Measurements from ENCODE around the gene NRXN3. TPM values are rescaled to one million over a fixed set of nuclear protein-coding genes. Genes with fewer than 3 reads are reported as not detected.

Gene NRXN3
- total and polyA plus RNA-seq, 2 of the 4 experiments (the other 2 are of a cell fraction): 4.8 to 25.1 TPM

- ATAC-seq (ENCODE audit: low read depth) (no peak), DNase-seq (no peak)
- 14% methylated on average over 1 of the region's 5 CpGs; no CpG with 5 or more reads in 1 of the 2 experiments for WGBS, 2 experiments (ENCODE audit: extremely low coverage in 2 of 2, insufficient read length in 1 of 2)
- BruUV-seq (replicated peaks): no TSS peak
- no peak overlapping the region for H4K8ac ChIP-seq (ENCODE audit: low read depth in 2 of 2, low read length in 2 of 2)
- H3K79me1 ChIP-seq (ENCODE audit: low read depth in 1 of 2, low read length in 2 of 2): no peaks in the 10 kb centered on the region
- no peak overlapping the region for H3K23ac ChIP-seq (ENCODE audit: low read depth, low read length)
- no peak overlapping the region for H4K91ac ChIP-seq (ENCODE audit: insufficient read depth, low read depth, low read length)
- no peak overlapping the region for H4K5ac ChIP-seq (ENCODE audit: low read depth, low read length)
- H3K56ac ChIP-seq (ENCODE audit: extremely low read depth, insufficient read depth, low read length): no peak overlapping the region
- H2AK9ac ChIP-seq (replicated peaks; ENCODE audit: low read depth, low read length, poor library complexity): no peak overlapping the region
- no peak overlapping the region for H3K9ac ChIP-seq (ENCODE audit: low read depth, low read length)
- H3K14ac ChIP-seq (replicated peaks; ENCODE audit: low read depth, low read length): no peak overlapping the region
- no peak overlapping the region for H2AK5ac ChIP-seq (ENCODE audit: low read depth, low read length)
- H2BK5ac ChIP-seq (ENCODE audit: low read depth, low read length, poor library complexity, severe bottlenecking): no peak overlapping the region
- H2BK20ac ChIP-seq (ENCODE audit: low read depth, low read length): no peak overlapping the region
- H2BK120ac ChIP-seq (ENCODE audit: low read depth, low read length): no peak overlapping the region
- H3K27me3 ChIP-seq (ENCODE audit: control insufficient read depth, insufficient read depth, low read length): no peaks in the 10 kb centered on the region
- TF ChIP-seq BHLHE40 (IDR thresholded peaks at IDR 0.05; ENCODE audit: low read depth, low read length) (no peak), RFX5 (IDR thresholded peaks at IDR 0.05; ENCODE audit: low read depth, low read length) (no peak), RCOR1 (IDR thresholded peaks at IDR 0.05; ENCODE audit: insufficient replicate concordance, low read length) (no peak), RAD21 (IDR thresholded peaks at IDR 0.05; ENCODE audit: low read length) (no peak), CEBPB (IDR thresholded peaks at IDR 0.05; ENCODE audit: low read depth, low read length) (no peak), USF2 (IDR thresholded peaks at IDR 0.05; ENCODE audit: low read depth, low read length) (no peak), FOS (IDR thresholded peaks at IDR 0.05; ENCODE audit: low read depth, low read length) (no peak), MAZ (IDR thresholded peaks at IDR 0.05; ENCODE audit: borderline replicate concordance, low read depth, low read length) (no peak), MXI1 (IDR thresholded peaks at IDR 0.05; ENCODE audit: borderline replicate concordance, low read depth, low read length) (no peak), ELK1 (IDR thresholded peaks at IDR 0.05; ENCODE audit: borderline replicate concordance, low read depth, low read length) (no peak), NFE2L2 (IDR thresholded peaks at IDR 0.05; ENCODE audit: low read depth, low read length) (no peak), CTCF (conservative IDR thresholded peaks at IDR 0.05; ENCODE audit: low read depth, low read length) (no peak), MAFK (IDR thresholded peaks at IDR 0.05; ENCODE audit: low read depth, low read length) (no peak)
- in situ Hi-C loops (cut with MboI; ENCODE audit: low sequenced_read_pairs): no loop called here
- no peak overlapping the region for H3K27ac ChIP-seq (ENCODE audit: insufficient read depth, low read length)
- no peaks in the 10 kb centered on the region for H3K9me1 ChIP-seq (ENCODE audit: insufficient read depth, low read length)
- no peaks in the 10 kb centered on the region for H4K20me1 ChIP-seq (ENCODE audit: insufficient read depth, low read length)
- H3K4me2 ChIP-seq (ENCODE audit: low read depth, low read length): no peak overlapping the region
- intact Hi-C loops (cut with micrococcal nuclease): no loop called here
- dilution Hi-C loops (cut with HindIII; ENCODE audit: low sequenced_read_pairs, unreplicated experiment): no loop called here
- no peak overlapping the region for H2BK15ac ChIP-seq (ENCODE audit: low read depth, low read length)
- no peaks in the 10 kb centered on the region for H3K4me1 ChIP-seq (ENCODE audit: control insufficient read depth, insufficient read depth, low read length)
- no peak overlapping the region for H3K18ac ChIP-seq (ENCODE audit: low read depth, low read length)
- ChIA-PET CTCF (no interaction called here), POLR2A (ENCODE audit: unreplicated experiment) (no interaction called here)
- H3K36me3 ChIP-seq (ENCODE audit: control insufficient read depth, insufficient read depth, low read length): no peaks in the 10 kb centered on the region
- peaks cover 12% of the 10 kb centered on the region for H3K9me3 ChIP-seq (ENCODE audit: control insufficient read depth, insufficient read depth, low read length)
- H2AFZ ChIP-seq (replicated peaks; ENCODE audit: low read length, poor library complexity): no peak overlapping the region
- H3K4me3 ChIP-seq (ENCODE audit: insufficient read depth, low read depth, low read length): no peak overlapping the region
- no peak overlapping the region for H3K4ac ChIP-seq (ENCODE audit: low read depth, low read length)
These were observed 38.6 kb upstream of the NRXN3 start for GRCh38 chr14:78131616-78132015.

Measured in IMR-90 (cell line).